ENCODE data around the gene TOP2B. TPM values are rescaled to one million over a fixed set of nuclear protein-coding genes. Genes with fewer than 3 reads are reported as not detected.

TOP2B gene
- polyA plus RNA-seq, 2 of the 4 experiments (the other 2 are of a cell fraction), result 65.8 to 95.7 TPM

GRCh38 chr3:25654576-25654975, 10.1 kb downstream of the TOP2B start:
- H3K4me2 ChIP-seq, result no peak overlapping the region
- no peak for FAIRE-seq
- no peak for DNase-seq (ENCODE audit: low read depth in 1 of 2, low spot score in 1 of 2)
- ATAC-seq, result no peak
- ChIA-PET CTCF (no interaction called here), POLR2A (no interaction called here)
- H3K27ac ChIP-seq, result no peak overlapping the region
- H3K4me1 ChIP-seq, result peaks cover 7% of the 10 kb centered on the region; the same call in 2 of the 3 replicates
- TF ChIP-seq ZSCAN20 (CRISPR knock-in tag; IDR thresholded peaks at IDR 0.05) (no peak), HDAC2 (IDR thresholded peaks at IDR 0.05) (no peak), RNF2 (IDR thresholded peaks at IDR 0.05; ENCODE audit: borderline replicate concordance, low read depth) (no peak), CBX8 (IDR thresholded peaks at IDR 0.05) (no peak), KDM5A (IDR thresholded peaks at IDR 0.05) (no peak), BCL3 (IDR thresholded peaks at IDR 0.05) (no peak), HMGXB4 (CRISPR knock-in tag; IDR thresholded peaks at IDR 0.05; ENCODE audit: borderline replicate concordance) (no peak), FOSL2 (IDR thresholded peaks at IDR 0.05) (no peak), FOSL2 (CRISPR knock-in tag; IDR thresholded peaks at IDR 0.05) (no peak), TP53 (CRISPR knock-in tag; IDR thresholded peaks at IDR 0.05) (no peak), HES2 (IDR thresholded peaks at IDR 0.05) (no peak), TFCP2L1 (CRISPR knock-in tag; IDR thresholded peaks at IDR 0.05) (no peak), ZC3H11A (IDR thresholded peaks at IDR 0.05) (no peak)
- H3K9me3 ChIP-seq, result no peaks in the 10 kb centered on the region
- no peak overlapping the region for H3K4me3 ChIP-seq

- no peak for TF ChIP-seq RARB (CRISPR knock-in tag; IDR thresholded peaks at IDR 0.05)
- FAIRE-seq (no peak), ATAC-seq (no peak), DNase-seq (ENCODE audit: low read depth in 1 of 2, low spot score in 1 of 2) (no peak)
- 96% methylated on average over 3 of the region's 3 CpGs for WGBS (ENCODE audit: missing lambda C conversion rate)
- peaks cover 7% of the 10 kb centered on the region; the same call in 2 of the 3 replicates for H3K4me1 ChIP-seq
- H3K4me2 ChIP-seq, result no peak overlapping the region
- CTCF ChIA-PET, result no interaction called here
- POLR2A ChIA-PET, result no interaction called here
- no peak overlapping the region for H3K4me3 ChIP-seq
- no peaks in the 10 kb centered on the region for H3K9me3 ChIP-seq
- H3K27ac ChIP-seq, result no peak overlapping the region
Measured at GRCh38 chr3:25653322-25653721, 11.4 kb downstream of the TOP2B start.

GRCh38 chr3:25652921-25653320, 11.8 kb downstream of the TOP2B start:
- no peak overlapping the region for H3K4me2 ChIP-seq
- peaks cover 7% of the 10 kb centered on the region; the same call in 2 of the 3 replicates for H3K4me1 ChIP-seq
- no peak overlapping the region for H3K27ac ChIP-seq
- H3K9me3 ChIP-seq, result no peaks in the 10 kb centered on the region
- ChIA-PET CTCF (no interaction called here), POLR2A (no interaction called here)
- 76% methylated on average over 1 of the region's 1 CpG for WGBS (ENCODE audit: missing lambda C conversion rate)
- no peak overlapping the region for H3K4me3 ChIP-seq
- TF ChIP-seq ZNF302 (CRISPR knock-in tag; IDR thresholded peaks at IDR 0.05) (no peak), FOSB (CRISPR knock-in tag; IDR thresholded peaks at IDR 0.05) (no peak), ELK1 (IDR thresholded peaks at IDR 0.05; ENCODE audit: low read depth, low read length) (no peak)
- DNase-seq (ENCODE audit: low read depth in 1 of 2, low spot score in 1 of 2) (no peak), ATAC-seq (no peak), FAIRE-seq (no peak)

All from A549 (cell line).